Kidney (tissue), 14 donors: Measurements from ENCODE around the gene TARP. TPM values are rescaled to one million over a fixed set of nuclear protein-coding genes. Genes with fewer than 3 reads are reported as not detected.

Experiments used
- DNase-seq, 5 donors: peaks; one replicate each; pipeline ENCODE4 v3.0.0-alpha.2; 2013 to 2020
- FAIRE-seq: peaks from 2 replicates; lab custom pipeline; 2012; peaks lifted over from hg19 to GRCh38; lab: Jason Lieb, UNC
- H3K27ac ChIP-seq, 2 donors: one replicate each; pipeline ENCODE4 v1.7.0; 2013; ENCODE audit warnings: low read depth in 2 of 2, low read length in 2 of 2, inconsistent platforms in 1 of 2
- H3K27me3 ChIP-seq: one replicate; pipeline ENCODE4 v1.7.1; 2013; ENCODE audit warnings: low read length, inconsistent platforms; ENCODE audit not compliant: control insufficient read depth, insufficient read depth
- H3K36me3 ChIP-seq, 3 donors: one replicate each; pipeline versions ENCODE4 v1.7.0 to v1.7.1; 2013; ENCODE audit warnings: low read length in 3 of 3, control low read depth in 1 of 3, inconsistent platforms in 1 of 3; ENCODE audit not compliant: insufficient read depth in 3 of 3, control insufficient read depth in 2 of 3
- H3K4me1 ChIP-seq, 3 donors: one replicate each; pipeline versions ENCODE4 v1.7.0 to v1.7.1; 2013; ENCODE audit warnings: low read length in 3 of 3, inconsistent platforms in 1 of 3, low read depth in 1 of 3; ENCODE audit not compliant: control insufficient read depth in 2 of 3, insufficient read depth in 2 of 3
- H3K4me3 ChIP-seq, 3 donors: one replicate each; pipeline versions ENCODE4 v1.7.0 to v1.8.1; 2013; ENCODE audit warnings: low read length in 3 of 3, control low read depth in 1 of 3, inconsistent platforms in 1 of 3
- H3K9ac ChIP-seq, 3 donors: one replicate each; pipeline versions ENCODE4 v1.7.0 to v1.7.1; 2013; ENCODE audit warnings: low read length in 3 of 3, control low read depth in 1 of 3, inconsistent platforms in 1 of 3
- H3K9me3 ChIP-seq, 3 donors: one replicate each; pipeline versions ENCODE4 v1.7.0 to v1.7.1; 2013; ENCODE audit warnings: low read length in 3 of 3, control low read depth in 1 of 3, inconsistent platforms in 1 of 3; ENCODE audit not compliant: control insufficient read depth in 2 of 3, insufficient read depth in 1 of 3
- CTCF ChIP-seq: IDR thresholded peaks from 3 replicates; pipeline ENCODE4 v1.5.1; 2012; ENCODE audit warnings: mild to moderate bottlenecking, moderate library complexity, borderline replicate concordance; ENCODE audit not compliant: insufficient read depth; ENCODE audit errors: extremely low read depth
- intact Hi-C: fragments of 100-400 bp; cut with DNase I; formaldehyde crosslinking; loops from one replicate; pipeline ENCODE4 v1.11.1; 2022
- polyA plus RNA-seq: library from polyadenylated mRNA; stranded (reverse); fragments of 350-450 nt; fragmentation: Illumina TruSeq; extraction: RNeasy Lipid Tissue Mini Kit (QIAGEN cat#74804); gene quantifications from one replicate; pipeline ENCODE4 v1.2.3, GENCODE V29; 2014; ENCODE audit warnings: low read depth, low replicate concordance; ENCODE audit not compliant: insufficient read depth
- total RNA-seq: library from RNA; stranded (reverse); fragmentation: NEBNext Ultra II Directional; extraction: Animal tissue kit (Norgen Biotek cat#: 25700); gene quantifications from one replicate; pipeline ENCODE4 v1.2.1, GENCODE V29; 2021
- donor health status: control.
- donor health status: control.
- donor health status: control.
- donor health status: control.
- donor health status: control.
- donor health status: DM: yes; HTN: yes; CAD: no.
- donor health status: Normal renal cell carcinoma (clear cell type).

The TARP gene

GRCh38 chr7:38215115-38215514 lies 58.3 kb downstream of the TARP start:
- Histone ChIP-seq H3K27ac (peak overlapping the region in 1 of 2 donors; percentile 88), H3K4me3 (no peak overlapping the region), H3K4me1 (peaks cover 0 to 18% (median 11%) of the 10 kb centered on the region in 3 donors), H3K9ac (no peak overlapping the region), H3K9me3 (no peaks in the 10 kb centered on the region), H3K27me3 (no peaks in the 10 kb centered on the region), H3K36me3 (peaks cover 5 to 14% (median 8%) of the 10 kb centered on the region in 3 donors)
- FAIRE-seq = no peak
- peak in 1 of 5 donors; percentile 50 for DNase-seq
- TF ChIP-seq CTCF = no peak
- intact Hi-C loops = no loop called here

- no peak overlapping the region for H3K4me3 ChIP-seq
- no peak for TF ChIP-seq CTCF
- FAIRE-seq = no peak
- no peak for DNase-seq
- H3K4me1 ChIP-seq = peaks cover 0 to 18% (median 11%) of the 10 kb centered on the region in 3 donors
- H3K36me3 ChIP-seq = peaks cover 0 to 5% (median 2%) of the 10 kb centered on the region in 3 donors
- H3K9ac ChIP-seq = no peak overlapping the region
- H3K27me3 ChIP-seq = no peaks in the 10 kb centered on the region
- H3K27ac ChIP-seq = no peak overlapping the region
- intact Hi-C loops = no loop called here
- H3K9me3 ChIP-seq = no peaks in the 10 kb centered on the region
These were observed 61.5 kb downstream of the TARP start for GRCh38 chr7:38211940-38212339.

GRCh38 chr7:38211486-38211885 lies 62.0 kb downstream of the TARP start:
- Histone ChIP-seq H3K36me3 (peaks cover 0 to 5% (median 0%) of the 10 kb centered on the region in 3 donors), H3K9me3 (no peaks in the 10 kb centered on the region), H3K27ac (no peak overlapping the region), H3K4me1 (peaks cover 0 to 14% (median 7%) of the 10 kb centered on the region in 3 donors), H3K4me3 (no peak overlapping the region), H3K27me3 (no peaks in the 10 kb centered on the region), H3K9ac (no peak overlapping the region)
- no peak for TF ChIP-seq CTCF
- DNase-seq (no peak), FAIRE-seq (no peak)
- intact Hi-C loops = no loop called here

Other genes with a start within 250 kb of the TARP start
- 41.0 TPM for gene STARD3NL, start 95.4 kb downstream of the TARP start, total RNA-seq
- gene STARD3NL, start 95.4 kb downstream of the TARP start, polyA plus RNA-seq = 47.9 TPM